NCI-H774 (cell line): ENCODE results near the gene MYO7B.

ENCODE experiments used
- DNase-seq: peaks from one replicate; lab custom pipeline; 2025; lab: John Stamatoyannopoulos, UW

MYO7B gene

DNA sequence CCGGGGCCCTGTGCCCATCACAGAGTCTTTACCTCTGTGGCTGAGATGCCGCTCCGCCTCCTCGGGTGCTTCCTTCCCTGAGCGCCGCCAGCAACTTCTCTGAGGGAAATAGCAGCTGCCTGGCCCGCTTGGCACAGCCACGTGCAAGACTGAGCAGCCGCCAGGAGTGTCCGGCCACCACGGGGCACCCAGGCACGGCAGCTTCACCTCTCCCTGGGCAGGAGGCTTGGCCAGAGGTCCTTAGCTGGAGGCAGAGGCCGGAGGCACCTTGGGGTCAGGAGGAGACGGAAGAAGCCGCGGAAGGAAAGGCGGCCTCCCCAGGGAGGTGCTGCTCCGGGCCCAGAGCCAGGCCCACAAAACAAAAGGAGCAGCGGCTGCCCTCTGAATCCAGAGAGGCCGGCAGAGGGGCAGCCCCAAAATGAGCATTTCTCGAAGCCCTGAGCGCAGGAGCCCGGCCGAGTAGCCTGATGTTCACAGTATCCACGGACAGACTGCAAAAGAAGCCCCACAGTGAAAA lies 145.9 kb downstream of the MYO7B start:
- DNase-seq: no peak

DNA sequence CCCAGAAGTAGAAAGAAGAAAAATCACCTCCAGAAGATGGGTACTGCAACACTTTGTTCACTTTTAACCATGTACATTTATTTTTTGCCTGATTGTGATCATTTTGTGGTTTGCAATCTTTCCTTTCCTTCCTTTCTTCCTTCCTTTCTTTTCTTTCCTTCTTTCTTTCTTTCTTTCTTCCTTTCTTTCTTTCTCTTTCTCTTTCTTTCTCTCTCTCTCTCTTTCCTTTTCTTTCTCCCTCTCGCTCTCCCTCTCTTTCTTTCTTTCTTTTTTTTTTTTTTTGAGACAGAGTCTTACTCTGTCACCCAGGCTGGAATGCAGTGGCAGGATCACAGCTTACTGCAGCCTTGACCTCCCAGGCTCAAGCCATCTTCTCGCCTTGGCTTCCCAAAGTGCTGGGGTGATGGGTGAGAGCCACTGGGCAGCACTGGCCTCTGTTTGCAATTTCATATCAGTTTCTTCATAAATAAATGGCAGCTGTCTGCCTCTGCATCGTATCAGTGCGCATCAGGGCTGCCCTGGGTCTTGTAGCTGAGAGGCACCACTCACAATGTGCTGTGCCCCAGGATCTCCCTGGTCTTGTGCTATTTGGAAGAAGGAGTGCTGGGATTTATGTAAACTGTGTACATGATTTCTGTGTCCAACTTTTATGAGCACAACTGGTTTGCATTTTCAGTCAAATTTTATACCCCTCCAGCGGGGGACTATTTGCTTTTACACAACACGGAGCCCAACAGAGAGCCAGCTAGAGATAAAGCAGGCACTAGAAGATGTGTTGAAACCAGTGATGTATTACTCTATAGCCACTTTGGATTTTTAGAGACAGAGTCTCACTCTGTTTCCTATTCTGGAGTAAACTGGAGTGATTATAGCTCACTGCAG lies 146.7 kb downstream of the MYO7B start:
- DNase-seq: no peak

GRCh38 chr2:127683056-127683455 lies 147.6 kb downstream of the MYO7B start:
- no peak for DNase-seq

GRCh38 chr2:127683757-127684156 lies 148.3 kb downstream of the MYO7B start:
- DNase-seq: no peak

- no peak for DNase-seq
Observed at GRCh38 chr2:127685410-127686080, 150.1 kb downstream of the MYO7B start.
